CD4-positive, alpha-beta memory T cell (primary cell): ENCODE data around the gene ABCA2. TPM values are rescaled to one million over a fixed set of nuclear protein-coding genes. Genes with fewer than 3 reads are reported as not detected.

Experiments used
- CTCF ChIA-PET: fragments of 350-600 bp; sonication (Branson Sonifier 250); formaldehyde crosslinking; loops from one replicate; lab custom pipeline; 2021; ENCODE audit warnings: inconsistent platforms; ENCODE audit not compliant: partially characterized antibody; lab: Charles Lee
- POLR2A ChIA-PET: fragments of 350-600 bp; sonication (Branson Sonifier 250); formaldehyde crosslinking; loops from one replicate; lab custom pipeline; 2021; ENCODE audit not compliant: partially characterized antibody; lab: Charles Lee
- DNase-seq, 5 donors: peaks; one replicate each; pipeline versions ENCODE4 v3.0.0 to v3.0.0-alpha.2; 2020 to 2022; ENCODE audit warnings: mixed read lengths in 1 of 5
- H3K27ac ChIP-seq: one replicate; pipeline ENCODE4 v1.7.0; 2013; ENCODE audit warnings: low read depth, low read length
- H3K27me3 ChIP-seq: 2 replicates; pipeline ENCODE4 v1.7.0; 2013; ENCODE audit warnings: mild to moderate bottlenecking, low read length, moderate library complexity; ENCODE audit not compliant: insufficient read depth
- H3K36me3 ChIP-seq: 2 replicates; pipeline ENCODE4 v1.7.0; 2013; ENCODE audit warnings: mild to moderate bottlenecking, low read length, moderate library complexity; ENCODE audit not compliant: insufficient read depth
- H3K4me1 ChIP-seq: 2 replicates; pipeline ENCODE4 v1.7.0; 2013; ENCODE audit warnings: mild to moderate bottlenecking, low read length, moderate library complexity; ENCODE audit not compliant: insufficient read depth
- H3K4me3 ChIP-seq, 2 donors: one replicate each; pipeline ENCODE4 v1.7.0; 2013; ENCODE audit warnings: low read length in 2 of 2, mild to moderate bottlenecking in 1 of 2
- H3K9me3 ChIP-seq, 2 donors: one replicate each; pipeline ENCODE4 v1.7.0; 2013; ENCODE audit warnings: low read length in 2 of 2, control low read depth in 1 of 2; ENCODE audit not compliant: control insufficient read depth in 1 of 2
- H3K27ac Mint-ChIP-seq, 7 donors: one replicate each; pipeline ENCODE4 v1.8.0; 2020 to 2021; ENCODE audit warnings: mixed read lengths in 7 of 7, mild to moderate bottlenecking in 6 of 7, inconsistent platforms in 3 of 7, moderate library complexity in 3 of 7
- H3K27me3 Mint-ChIP-seq, 2 donors: one replicate each; pipeline ENCODE4 v1.8.0; 2020 to 2021; ENCODE audit warnings: mixed read lengths in 2 of 2
- H3K36me3 Mint-ChIP-seq, 2 donors: one replicate each; pipeline ENCODE4 v1.8.0; 2020 to 2021; ENCODE audit warnings: mixed read lengths in 2 of 2, inconsistent platforms in 1 of 2, mild to moderate bottlenecking in 1 of 2
- H3K4me1 Mint-ChIP-seq, 4 donors: one replicate each; pipeline ENCODE4 v1.8.0; 2020 to 2021; ENCODE audit warnings: mixed read lengths in 4 of 4, mild to moderate bottlenecking in 1 of 4
- H3K4me3 Mint-ChIP-seq, 8 donors: one replicate each; pipeline ENCODE4 v1.8.0; 2020 to 2021; ENCODE audit warnings: mixed read lengths in 8 of 8, mild to moderate bottlenecking in 7 of 8, moderate library complexity in 6 of 8, inconsistent platforms in 3 of 8
- H3K9me3 Mint-ChIP-seq, 8 donors: one replicate each; pipeline ENCODE4 v1.8.0; 2020 to 2021; ENCODE audit warnings: mixed read lengths in 8 of 8, mild to moderate bottlenecking in 5 of 8, inconsistent platforms in 3 of 8, moderate library complexity in 1 of 8
- intact Hi-C: fragments of 100-400 bp; cut with micrococcal nuclease; formaldehyde crosslinking; loops from one replicate; pipeline ENCODE4 v1.15.1; 2023
- polyA plus RNA-seq, 2 donors: library from polyadenylated mRNA; unstranded; fragments of 300-500 nt; fragmentation: Illumina TruSeq; gene quantifications; one replicate each; pipeline ENCODE4 v1.2.3, GENCODE V29; 2021
- total RNA-seq, 2 experiments: library from RNA; stranded (reverse); gene quantifications; one replicate each; pipeline ENCODE4 v1.2.3, GENCODE V29; 2021

ABCA2 gene
- total and polyA plus RNA-seq, 4 experiments from 2014 or later = 2.6 to 68.6 (median 37.3) TPM

DNA sequence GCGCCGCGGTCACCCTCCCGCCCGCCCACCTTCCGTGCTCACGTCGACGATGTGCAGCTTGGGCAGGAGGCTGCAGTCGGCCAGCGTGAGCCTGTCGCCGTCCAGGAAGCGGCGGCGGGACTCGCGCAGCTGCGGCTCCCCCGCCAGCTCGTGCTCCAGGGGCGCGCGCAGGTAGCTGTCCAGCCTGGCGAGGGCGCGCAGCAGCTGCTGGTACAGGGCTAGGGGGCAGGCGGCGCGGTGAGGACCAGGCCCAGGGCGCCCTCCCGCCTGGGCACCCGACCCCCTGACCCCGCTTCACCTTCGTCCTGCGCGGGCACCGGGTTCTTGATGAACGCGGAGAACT is 33.2 kb downstream of the ABCA2 start:
- CTCF ChIA-PET = interaction anchor here (3.4 kb wide), 1 partner anchor 35 kb away, joined by 21 read pairs; no protein-coding TSS in a partner anchor
- Mint-ChIP-seq H3K27ac (no peak overlapping the region), H3K27me3 (no peaks in the 10 kb centered on the region), H3K9me3 (no peaks in the 10 kb centered on the region), H3K4me3 (no peak overlapping the region), H3K36me3 (peaks cover 0 to 10% of the 10 kb centered on the region in 2 donors), H3K4me1 (peaks cover 13 to 64% (median 33%) of the 10 kb centered on the region in 4 donors)
- no peak for DNase-seq
- intact Hi-C loops = no loop called here
- Histone ChIP-seq H3K4me3 (no peak overlapping the region), H3K36me3 (peaks cover 7% of the 10 kb centered on the region), H3K27me3 (no peaks in the 10 kb centered on the region), H3K4me1 (peaks cover 63% of the 10 kb centered on the region), H3K27ac (no peak overlapping the region), H3K9me3 (no peaks in the 10 kb centered on the region)
- POLR2A ChIA-PET = interaction anchor here (1.7 to 6.9 kb wide), 6 partner anchors 14 to 93 kb away, joined by 6 to 57 read pairs (median 14); partner anchors contain the start of genes C8G, FBXW5 and LCNL1

DNA sequence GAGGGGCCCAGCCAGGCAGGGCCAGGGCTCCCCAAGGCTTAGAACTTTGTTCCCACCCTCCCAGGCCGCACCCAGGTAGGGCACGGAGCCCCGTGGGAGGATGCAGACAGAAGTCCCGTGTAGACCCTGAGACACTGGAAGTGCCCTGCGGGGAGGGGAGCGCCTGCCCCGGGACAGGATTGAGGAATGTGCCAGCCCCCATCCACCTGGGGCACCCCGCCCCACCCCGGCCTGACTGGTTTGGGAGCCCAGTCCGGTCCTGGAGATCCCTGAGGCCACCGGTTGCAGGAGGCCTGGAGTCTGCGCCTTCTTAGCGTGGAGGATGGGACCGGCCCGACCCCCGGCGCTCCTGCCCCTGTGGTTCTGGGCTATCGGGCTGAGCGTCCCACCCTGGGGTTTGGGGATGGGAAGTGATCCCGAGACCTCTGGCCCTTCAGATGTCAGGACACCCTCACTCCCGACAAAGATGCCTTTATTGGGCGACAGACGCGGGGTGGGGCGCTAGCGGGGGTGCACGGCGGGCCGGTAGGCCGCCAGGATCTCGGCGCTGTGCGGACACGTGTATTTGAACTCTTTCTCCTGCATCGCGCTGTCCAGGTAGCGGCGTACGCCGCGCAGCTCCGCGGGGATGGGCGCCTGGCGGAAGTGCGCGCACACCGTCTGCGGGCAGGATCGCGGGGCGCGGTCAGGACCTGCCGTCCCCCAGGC is 33.7 kb downstream of the ABCA2 start:
- Histone ChIP-seq H3K4me3 (no peak overlapping the region), H3K27ac (no peak overlapping the region), H3K36me3 (peaks cover 7% of the 10 kb centered on the region), H3K9me3 (no peaks in the 10 kb centered on the region), H3K4me1 (peaks cover 60% of the 10 kb centered on the region), H3K27me3 (no peaks in the 10 kb centered on the region)
- POLR2A ChIA-PET = interaction anchor here (0.7 to 6.9 kb wide), 12 partner anchors 14 to 246 kb away, joined by 3 to 57 read pairs (median 18); partner anchors contain the start of genes ABCA2, C8G, FBXW5 and FUT7
- H3K4me3 Mint-ChIP-seq = peak overlapping the region in 1 of 8 donors; percentile 92
- H3K36me3 Mint-ChIP-seq = peaks cover 0 to 10% of the 10 kb centered on the region in 2 donors
- peak overlapping the region in 1 of 7 donors; percentile 88 for H3K27ac Mint-ChIP-seq
- intact Hi-C loops = no loop called here
- peaks cover 0 to 1% of the 10 kb centered on the region in 2 donors for H3K27me3 Mint-ChIP-seq
- H3K9me3 Mint-ChIP-seq = no peaks in the 10 kb centered on the region
- H3K4me1 Mint-ChIP-seq = peaks cover 13 to 58% (median 32%) of the 10 kb centered on the region in 4 donors
- CTCF ChIA-PET = interaction anchor here (1.1 to 3.4 kb wide), 2 partner anchors 35 to 152 kb away, joined by 4 to 21 read pairs; partner anchors contain the start of gene AJM1
- DNase-seq = no peak

- peak overlapping the region; percentile 83 to 94 (median 88) for H3K27ac Mint-ChIP-seq
- ChIA-PET POLR2A (interaction anchor here (0.6 to 6.9 kb wide), 31 partner anchors 10 to 430 kb away, joined by 3 to 57 read pairs (median 3); partner anchors contain the start of genes ABCA2, C8G, EXD3 and FBXW5), CTCF (interaction anchor here (0.5 to 3.4 kb wide), 6 partner anchors 37 to 205 kb away, joined by 3 to 21 read pairs (median 4); partner anchors contain the start of genes AJM1 and NPDC1)
- Histone ChIP-seq H3K27ac (peak overlapping the region; percentile 85), H3K4me1 (peaks cover 48% of the 10 kb centered on the region), H3K27me3 (no peaks in the 10 kb centered on the region), H3K9me3 (no peaks in the 10 kb centered on the region), H3K36me3 (peaks cover 7% of the 10 kb centered on the region), H3K4me3 (peak overlapping the region; percentile 86 to 90)
- DNase-seq = no peak
- peaks cover 0 to 2% of the 10 kb centered on the region in 2 donors for H3K27me3 Mint-ChIP-seq
- peak overlapping the region; percentile 83 to 92 (median 88) for H3K4me3 Mint-ChIP-seq
- H3K9me3 Mint-ChIP-seq = no peaks in the 10 kb centered on the region
- H3K4me1 Mint-ChIP-seq = peaks cover 8 to 47% (median 26%) of the 10 kb centered on the region in 4 donors
- peaks cover 0 to 10% of the 10 kb centered on the region in 2 donors for H3K36me3 Mint-ChIP-seq
- intact Hi-C loops = loop anchor here (1.0 to 2.0 kb wide), 5 partner anchors 14 to 202 kb away; partner anchors contain the start of genes ABCA2, AJM1, C8G and FBXW5
Measured at GRCh38 chr9:136992819-136993369, 35.1 kb downstream of the ABCA2 start.

- peaks cover 0 to 10% of the 10 kb centered on the region in 2 donors for H3K36me3 Mint-ChIP-seq
- Histone ChIP-seq H3K27ac (peak within 1 kb of the TSS; percentile 85), H3K4me1 (peaks cover 41% of the 10 kb centered on the region)
Measured at GRCh38 chr9:136991993-136992818, 35.8 kb downstream of the ABCA2 start, which contains the start of gene PAXX. TSS of gene PAXX (plus strand) at chr9:136992422. CDS start at chr9:136992444, 22 bp downstream.

GRCh38 chr9:136990242-136990911 is 37.7 kb downstream of the ABCA2 start:
- ChIA-PET POLR2A (interaction anchor here (1.0 to 6.9 kb wide), 10 partner anchors 10 to 104 kb away, joined by 3 to 57 read pairs (median 18); partner anchors contain the start of genes ABCA2, C8G, FBXW5 and FUT7), CTCF (interaction anchor here (0.6 to 1.7 kb wide), 4 partner anchors 9 to 45 kb away, joined by 3 to 5 read pairs (median 3); no protein-coding TSS in a partner anchor)

More at GRCh38 chr9:136991993-136992818, 35.8 kb downstream of the ABCA2 start, which contains the start of gene PAXX:
- Mint-ChIP-seq H3K4me1 (peaks cover 4 to 41% (median 20%) of the 10 kb centered on the region in 4 donors), H3K27me3 (peaks cover 0 to 5% of the 10 kb centered on the region in 2 donors), H3K27ac (peak within 1 kb of the TSS; percentile 83 to 94 (median 88)), H3K9me3 (no peaks in the 10 kb centered on the region), H3K4me3 (peak within 1 kb of the TSS; percentile 84 to 92 (median 88))
- Histone ChIP-seq H3K4me3 (peak within 1 kb of the TSS; percentile 86 to 90), H3K27me3 (no peaks in the 10 kb centered on the region), H3K36me3 (peaks cover 7% of the 10 kb centered on the region), H3K9me3 (no peaks in the 10 kb centered on the region)
- intact Hi-C loops = loop anchor here (1.0 to 2.0 kb wide), 5 partner anchors 13 to 201 kb away; partner anchors contain the start of genes ABCA2, AJM1, C8G and FBXW5
- DNase-seq = peak; percentile 92 to 93 (median 93)
- ChIA-PET CTCF (interaction anchor here (0.8 to 3.4 kb wide), 10 partner anchors 11 to 205 kb away, joined by 3 to 21 read pairs (median 4); partner anchors contain the start of genes C8G, FUT7 and NPDC1), POLR2A (interaction anchor here (0.7 to 6.9 kb wide), 31 partner anchors 8 to 430 kb away, joined by 3 to 57 read pairs (median 4); partner anchors contain the start of genes ABCA2, AJM1, C8G and EXD3)

More at GRCh38 chr9:136990242-136990911, 37.7 kb downstream of the ABCA2 start:
- peaks cover 0 to 9% of the 10 kb centered on the region in 2 donors for H3K27me3 Mint-ChIP-seq
- H3K4me1 ChIP-seq = peaks cover 26% of the 10 kb centered on the region
- H3K4me3 ChIP-seq = no peak overlapping the region
- H3K9me3 ChIP-seq = no peaks in the 10 kb centered on the region
- peak overlapping the region; percentile 1 to 84 (median 70) for H3K4me3 Mint-ChIP-seq
- intact Hi-C loops = no loop called here
- DNase-seq = no peak
- no peaks in the 10 kb centered on the region for H3K27me3 ChIP-seq
- peaks cover 0 to 7% of the 10 kb centered on the region in 2 donors for H3K36me3 Mint-ChIP-seq
- H3K27ac Mint-ChIP-seq = peak overlapping the region in 6 of 7 donors; percentile 38 to 86 (median 70)
- peaks cover 7% of the 10 kb centered on the region for H3K36me3 ChIP-seq
- no peak overlapping the region for H3K27ac ChIP-seq
- no peaks in the 10 kb centered on the region for H3K9me3 Mint-ChIP-seq
- peaks cover 4 to 29% (median 14%) of the 10 kb centered on the region in 4 donors for H3K4me1 Mint-ChIP-seq
